GM18861 (cell line): ENCODE measurements around the gene ST8SIA5.

Experiments used
- ATAC-seq: cut with Tn5 transposase; IDR thresholded peaks from one replicate; pipeline ENCODE4 v1.9.1; 2021; ENCODE audit not compliant: unreplicated experiment

Gene ST8SIA5

DNA sequence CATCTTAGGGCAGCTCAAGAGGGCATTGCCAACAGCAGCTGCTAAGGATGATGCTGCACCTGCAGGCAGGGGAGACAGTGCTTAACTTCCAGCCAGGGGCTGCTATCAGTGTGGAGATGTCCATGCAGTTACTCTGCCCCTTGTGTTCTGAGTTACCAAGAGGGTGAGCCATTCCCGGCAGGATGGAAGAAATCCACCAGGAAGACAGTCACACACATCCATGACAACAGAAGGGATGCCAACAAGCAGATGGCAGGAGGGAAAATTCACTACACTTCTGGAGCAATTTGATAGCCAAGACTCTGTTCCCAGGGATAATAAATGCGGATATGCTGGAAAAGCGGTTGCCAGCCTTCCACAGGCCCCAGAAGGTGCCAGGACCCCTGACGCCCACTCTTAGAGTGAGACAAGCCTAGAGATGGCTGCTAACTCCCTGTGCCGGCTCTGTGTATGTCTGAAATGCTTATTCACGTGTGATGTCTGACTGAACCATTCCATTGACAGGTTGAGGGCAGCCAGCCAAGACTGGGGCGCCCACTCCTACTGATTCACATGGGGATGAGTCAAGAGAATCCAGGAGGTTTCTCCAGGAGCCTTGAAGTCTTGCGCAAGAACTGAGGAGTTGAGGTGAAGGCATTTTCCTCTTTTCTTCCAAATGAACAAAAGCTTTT, 124.3 kb downstream of the ST8SIA5 start:
- no peak for ATAC-seq

- no peak for ATAC-seq
Measured at GRCh38 chr18:46630991-46631390, 125.9 kb downstream of the ST8SIA5 start.

DNA sequence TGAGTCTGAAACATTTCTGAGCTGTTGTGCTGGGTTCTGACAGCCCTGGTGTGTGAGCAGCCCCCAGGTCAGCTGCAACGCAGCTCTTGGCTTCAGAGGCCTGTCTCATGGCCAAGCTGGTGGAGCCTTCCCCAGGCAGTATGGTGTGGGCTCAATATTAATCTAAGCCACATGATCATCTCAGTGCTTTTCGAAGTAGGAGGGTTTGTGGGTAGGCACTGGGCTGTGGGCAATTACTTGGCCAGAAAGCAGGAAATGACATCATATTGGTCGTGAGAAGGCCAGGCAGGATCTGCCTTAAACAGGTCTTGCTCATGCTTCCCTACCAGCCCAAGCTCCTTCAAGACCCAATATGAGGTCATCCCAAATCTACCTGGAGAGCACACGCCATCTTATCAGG, 126.7 kb downstream of the ST8SIA5 start:
- ATAC-seq = no peak

DNA sequence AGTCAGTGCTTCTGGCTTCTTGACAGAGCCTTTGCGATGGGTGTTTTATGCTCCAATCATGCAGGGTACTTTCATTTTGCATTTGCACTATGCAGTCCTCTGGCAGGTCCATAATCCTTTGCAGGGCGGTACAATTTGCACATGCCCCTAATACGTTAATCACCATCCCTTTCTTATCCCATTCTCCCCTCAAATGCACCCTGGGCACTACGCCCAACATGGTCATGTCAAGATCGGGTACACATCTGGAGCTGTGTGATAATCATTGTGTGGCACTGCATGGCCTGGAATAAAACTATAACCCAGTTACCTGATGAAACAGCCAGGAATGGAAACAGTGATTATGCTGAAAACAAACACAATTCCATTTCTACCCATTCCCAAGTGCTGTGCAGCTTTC, 127.5 kb downstream of the ST8SIA5 start:
- ATAC-seq = no peak

- no peak for ATAC-seq
Measured at GRCh38 chr18:46628206-46628605, 128.6 kb downstream of the ST8SIA5 start.

DNA sequence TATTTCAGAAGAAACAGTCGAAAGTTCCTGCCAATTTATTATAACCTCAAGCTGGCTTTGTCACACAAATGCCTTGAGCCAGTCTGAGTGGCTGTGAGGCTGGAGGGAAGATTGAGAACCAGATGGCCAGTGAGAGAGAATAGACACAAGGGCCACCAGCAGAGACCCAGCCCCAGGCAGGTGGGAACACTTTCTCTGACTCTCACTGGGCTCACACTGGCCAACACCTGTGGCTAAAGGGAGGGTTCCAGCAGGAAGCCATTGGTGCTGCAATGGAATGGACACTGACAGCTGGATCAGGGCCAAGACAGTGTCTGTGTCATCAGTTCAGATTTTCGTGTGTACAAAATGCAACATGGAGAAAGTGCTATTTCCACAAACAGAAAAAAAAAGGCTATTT, 129.7 kb downstream of the ST8SIA5 start:
- no peak for ATAC-seq

- no peak for ATAC-seq
Measured at GRCh38 chr18:46625069-46625468, 131.8 kb downstream of the ST8SIA5 start.

- no peak for ATAC-seq
Measured at GRCh38 chr18:46624127-46624526, 132.7 kb downstream of the ST8SIA5 start.

GRCh38 chr18:46623541-46623940, 133.3 kb downstream of the ST8SIA5 start:
- no peak for ATAC-seq

DNA sequence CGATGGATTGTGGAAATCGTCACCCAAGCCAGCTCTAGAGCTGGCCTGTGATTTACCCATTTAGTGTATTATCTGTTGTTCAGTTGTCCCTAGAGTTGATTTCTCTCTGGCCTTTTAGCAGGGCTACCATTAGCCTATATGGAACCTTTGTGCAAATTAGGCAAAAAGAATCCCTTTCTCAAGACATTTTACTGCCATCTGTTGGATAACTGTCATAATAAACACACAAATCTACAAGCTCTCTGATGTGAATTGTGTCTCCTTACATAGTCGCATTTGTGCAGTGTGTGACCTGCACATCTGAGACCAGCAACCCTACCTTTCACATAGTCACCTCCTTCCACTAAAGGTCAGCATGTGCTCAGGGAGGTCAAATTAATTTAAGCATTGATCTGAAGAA, 133.9 kb downstream of the ST8SIA5 start:
- ATAC-seq = no peak

GRCh38 chr18:46622451-46622850, 134.4 kb downstream of the ST8SIA5 start:
- ATAC-seq = no peak

- no peak for ATAC-seq
Measured at GRCh38 chr18:46621871-46622270, 135.0 kb downstream of the ST8SIA5 start.

- ATAC-seq = no peak
Measured at GRCh38 chr18:46621111-46621766, 135.6 kb downstream of the ST8SIA5 start.

GRCh38 chr18:46619559-46619958, 137.3 kb downstream of the ST8SIA5 start:
- ATAC-seq = no peak
